GM12872 (cell line): ENCODE measurements around the gene GFPT1.

ENCODE experiments used
- CTCF ChIP-seq: IDR thresholded peaks from 3 replicates; pipeline ENCODE4 v1.5.1; 2011; ENCODE audit warnings: low read depth, mild to moderate bottlenecking, low read length, moderate library complexity; ENCODE audit not compliant: insufficient read depth

The GFPT1 gene

DNA sequence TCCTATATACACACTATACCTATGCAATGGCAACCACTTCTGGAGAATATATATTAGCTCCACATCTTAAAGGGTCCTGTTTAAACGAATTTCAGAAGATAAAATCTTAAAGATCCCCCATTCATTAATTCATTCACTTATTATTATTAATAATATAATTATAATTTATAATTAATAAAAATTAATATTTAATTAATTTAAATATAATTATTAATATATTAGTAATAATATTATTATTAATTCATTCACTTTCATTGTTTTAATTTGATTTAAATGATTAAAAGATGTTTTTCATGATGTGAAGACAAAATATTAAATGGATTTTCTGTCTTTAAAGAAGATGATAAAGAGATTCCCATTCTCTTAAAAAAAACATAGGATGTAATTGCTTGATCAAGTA is 29.1 kb upstream of the GFPT1 start:
- TF ChIP-seq CTCF = no peak

DNA sequence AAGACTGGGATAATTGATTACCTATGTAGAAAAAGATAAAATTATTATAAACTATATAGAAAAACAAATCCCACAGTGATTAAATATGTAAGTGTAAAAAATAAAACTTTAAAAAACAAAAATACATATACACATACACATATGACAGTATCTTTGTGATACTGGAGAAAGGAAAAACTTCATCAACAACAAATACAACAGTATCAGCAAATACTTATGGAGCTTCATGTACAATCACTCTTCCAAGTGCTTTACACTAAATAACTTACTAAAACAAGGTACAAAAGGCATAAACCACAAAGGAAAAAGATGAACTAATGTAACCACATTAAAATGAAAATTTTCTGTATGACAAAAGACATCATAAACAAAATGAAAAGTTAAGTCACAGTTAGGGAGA is 24.1 kb upstream of the GFPT1 start:
- no peak for TF ChIP-seq CTCF

GRCh38 chr2:69405306-69405705 is 18.3 kb upstream of the GFPT1 start:
- TF ChIP-seq CTCF = no peak

DNA sequence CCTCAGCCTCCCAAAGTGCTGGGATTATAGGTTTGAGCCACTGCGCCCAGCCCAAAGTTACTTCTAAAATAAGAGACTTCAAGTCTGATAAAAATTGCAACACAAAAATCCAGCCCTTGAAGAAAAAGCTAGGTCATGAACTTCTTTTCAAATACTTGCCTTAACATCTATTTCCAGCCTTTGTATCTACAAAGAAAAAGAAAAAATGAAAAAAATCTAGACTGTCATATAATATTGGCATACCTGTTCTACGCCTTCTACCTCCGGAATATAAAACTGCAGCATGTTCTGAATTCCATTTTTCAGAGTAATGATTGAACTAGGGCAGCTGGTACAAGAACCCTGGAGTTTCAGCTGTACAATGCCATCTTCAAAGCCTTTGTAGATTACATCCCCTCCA is 13.1 kb upstream of the GFPT1 start:
- TF ChIP-seq CTCF = no peak

GRCh38 chr2:69397234-69397633 is 10.2 kb upstream of the GFPT1 start:
- no peak for TF ChIP-seq CTCF

GRCh38 chr2:69395866-69396265 is 8.8 kb upstream of the GFPT1 start:
- no peak for TF ChIP-seq CTCF

DNA sequence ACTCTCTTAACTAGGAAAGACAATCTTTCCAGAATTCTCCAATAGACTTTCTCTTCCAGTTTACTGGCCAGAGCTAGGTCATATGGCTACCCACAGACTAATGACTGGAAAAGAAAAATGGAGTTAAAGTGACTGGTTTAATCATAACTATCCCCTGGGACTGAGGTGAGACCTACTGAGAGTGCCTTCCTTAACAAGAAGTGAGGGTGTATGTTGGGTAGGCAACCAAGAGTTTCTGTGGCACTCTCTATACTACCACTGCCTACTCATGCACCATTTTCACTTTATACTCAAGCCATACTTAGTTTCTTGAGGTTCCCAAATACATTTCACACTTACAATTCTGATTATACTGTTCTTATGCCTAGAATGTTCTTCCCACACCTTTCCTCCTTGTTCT is 6.9 kb upstream of the GFPT1 start:
- no peak for TF ChIP-seq CTCF

- TF ChIP-seq CTCF = no peak
Observed at GRCh38 chr2:69390471-69390870, 3.4 kb upstream of the GFPT1 start.
